A549 (cell line): ENCODE data around the gene TPST1.

ENCODE experiments used
- CHD4 ChIP-seq: fragments of 200-600 bp; sonication (generic); IDR thresholded peaks from 2 replicates; pipeline ENCODE4 v1.6.1; 2016; ENCODE audit warnings: antibody characterized with exemption, mild to moderate bottlenecking, borderline replicate concordance
- ESRRA ChIP-seq: fragments of 150-350 bp; IDR thresholded peaks from 2 replicates; pipeline ENCODE4 v1.6.1; 2014; ENCODE audit warnings: mild to moderate bottlenecking, low read length, borderline replicate concordance
- KDM5A ChIP-seq: fragments of 200-600 bp; sonication (generic); IDR thresholded peaks from 2 replicates; pipeline ENCODE4 v1.6.1; 2016; ENCODE audit warnings: antibody characterized with exemption, mild to moderate bottlenecking
- MYC ChIP-seq: IDR thresholded peaks from 2 replicates; pipeline ENCODE4 v1.6.1; 2012; ENCODE audit warnings: mild to moderate bottlenecking, inconsistent platforms, low read length, improper control_type of control experiment, borderline replicate concordance
- POLR2A ChIP-seq: IDR thresholded peaks from 2 replicates; pipeline ENCODE4 v1.6.1; 2012; ENCODE audit warnings: mild to moderate bottlenecking, low read length
- RCOR1 ChIP-seq: fragments of 150-350 bp; IDR thresholded peaks from 2 replicates; pipeline ENCODE4 v1.6.1; 2014; ENCODE audit warnings: antibody characterized with exemption, low read length, low read depth
- TF ChIP-seq, protein P1 (sequence below): fragments of >200 bp; sonication (Bioruptor Twin); formaldehyde crosslinking; IDR thresholded peaks from 3 replicates; pipeline ENCODE4 v1.5.1; 2016
- TF ChIP-seq, protein P2 (sequence below): IDR thresholded peaks from 2 replicates; pipeline ENCODE4 v1.6.1; 2012
- TF ChIP-seq, protein P3 (sequence below): fragments of 200-600 bp; sonication (generic); IDR thresholded peaks from 2 replicates; pipeline ENCODE4 v1.6.1; 2016; ENCODE audit warnings: antibody characterized with exemption, mild to moderate bottlenecking, moderate library complexity

DNA sequence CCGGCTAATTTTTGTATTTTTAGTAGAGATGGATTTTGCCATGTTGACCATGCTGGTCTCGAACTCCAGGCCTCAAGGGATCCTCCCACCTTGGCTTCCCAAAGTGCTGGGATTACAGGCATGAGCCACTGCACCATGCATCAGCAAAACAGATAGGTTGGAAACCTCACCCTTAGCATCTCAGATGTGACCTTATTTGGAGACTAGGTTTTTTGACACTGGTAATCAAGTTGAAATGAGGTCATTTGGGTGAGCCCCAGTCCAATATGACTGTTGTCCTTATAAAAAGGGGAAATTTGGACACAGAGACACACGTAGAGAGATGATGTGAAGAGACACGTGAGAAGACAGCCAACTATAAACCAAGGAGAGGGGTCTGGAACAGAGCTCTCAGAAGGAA is 42.5 kb upstream of the TPST1 start:
- TF ChIP-seq, protein P1, sequence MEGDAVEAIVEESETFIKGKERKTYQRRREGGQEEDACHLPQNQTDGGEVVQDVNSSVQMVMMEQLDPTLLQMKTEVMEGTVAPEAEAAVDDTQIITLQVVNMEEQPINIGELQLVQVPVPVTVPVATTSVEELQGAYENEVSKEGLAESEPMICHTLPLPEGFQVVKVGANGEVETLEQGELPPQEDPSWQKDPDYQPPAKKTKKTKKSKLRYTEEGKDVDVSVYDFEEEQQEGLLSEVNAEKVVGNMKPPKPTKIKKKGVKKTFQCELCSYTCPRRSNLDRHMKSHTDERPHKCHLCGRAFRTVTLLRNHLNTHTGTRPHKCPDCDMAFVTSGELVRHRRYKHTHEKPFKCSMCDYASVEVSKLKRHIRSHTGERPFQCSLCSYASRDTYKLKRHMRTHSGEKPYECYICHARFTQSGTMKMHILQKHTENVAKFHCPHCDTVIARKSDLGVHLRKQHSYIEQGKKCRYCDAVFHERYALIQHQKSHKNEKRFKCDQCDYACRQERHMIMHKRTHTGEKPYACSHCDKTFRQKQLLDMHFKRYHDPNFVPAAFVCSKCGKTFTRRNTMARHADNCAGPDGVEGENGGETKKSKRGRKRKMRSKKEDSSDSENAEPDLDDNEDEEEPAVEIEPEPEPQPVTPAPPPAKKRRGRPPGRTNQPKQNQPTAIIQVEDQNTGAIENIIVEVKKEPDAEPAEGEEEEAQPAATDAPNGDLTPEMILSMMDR: no peak
- TF ChIP-seq, protein P2, sequence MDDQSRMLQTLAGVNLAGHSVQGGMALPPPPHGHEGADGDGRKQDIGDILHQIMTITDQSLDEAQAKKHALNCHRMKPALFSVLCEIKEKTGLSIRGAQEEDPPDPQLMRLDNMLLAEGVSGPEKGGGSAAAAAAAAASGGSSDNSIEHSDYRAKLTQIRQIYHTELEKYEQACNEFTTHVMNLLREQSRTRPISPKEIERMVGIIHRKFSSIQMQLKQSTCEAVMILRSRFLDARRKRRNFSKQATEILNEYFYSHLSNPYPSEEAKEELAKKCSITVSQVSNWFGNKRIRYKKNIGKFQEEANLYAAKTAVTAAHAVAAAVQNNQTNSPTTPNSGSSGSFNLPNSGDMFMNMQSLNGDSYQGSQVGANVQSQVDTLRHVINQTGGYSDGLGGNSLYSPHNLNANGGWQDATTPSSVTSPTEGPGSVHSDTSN: no peak
- TF ChIP-seq POLR2A (no peak), KDM5A (no peak), ESRRA (no peak), MYC (no peak), CHD4 (no peak), RCOR1 (no peak)
- TF ChIP-seq, protein P3, sequence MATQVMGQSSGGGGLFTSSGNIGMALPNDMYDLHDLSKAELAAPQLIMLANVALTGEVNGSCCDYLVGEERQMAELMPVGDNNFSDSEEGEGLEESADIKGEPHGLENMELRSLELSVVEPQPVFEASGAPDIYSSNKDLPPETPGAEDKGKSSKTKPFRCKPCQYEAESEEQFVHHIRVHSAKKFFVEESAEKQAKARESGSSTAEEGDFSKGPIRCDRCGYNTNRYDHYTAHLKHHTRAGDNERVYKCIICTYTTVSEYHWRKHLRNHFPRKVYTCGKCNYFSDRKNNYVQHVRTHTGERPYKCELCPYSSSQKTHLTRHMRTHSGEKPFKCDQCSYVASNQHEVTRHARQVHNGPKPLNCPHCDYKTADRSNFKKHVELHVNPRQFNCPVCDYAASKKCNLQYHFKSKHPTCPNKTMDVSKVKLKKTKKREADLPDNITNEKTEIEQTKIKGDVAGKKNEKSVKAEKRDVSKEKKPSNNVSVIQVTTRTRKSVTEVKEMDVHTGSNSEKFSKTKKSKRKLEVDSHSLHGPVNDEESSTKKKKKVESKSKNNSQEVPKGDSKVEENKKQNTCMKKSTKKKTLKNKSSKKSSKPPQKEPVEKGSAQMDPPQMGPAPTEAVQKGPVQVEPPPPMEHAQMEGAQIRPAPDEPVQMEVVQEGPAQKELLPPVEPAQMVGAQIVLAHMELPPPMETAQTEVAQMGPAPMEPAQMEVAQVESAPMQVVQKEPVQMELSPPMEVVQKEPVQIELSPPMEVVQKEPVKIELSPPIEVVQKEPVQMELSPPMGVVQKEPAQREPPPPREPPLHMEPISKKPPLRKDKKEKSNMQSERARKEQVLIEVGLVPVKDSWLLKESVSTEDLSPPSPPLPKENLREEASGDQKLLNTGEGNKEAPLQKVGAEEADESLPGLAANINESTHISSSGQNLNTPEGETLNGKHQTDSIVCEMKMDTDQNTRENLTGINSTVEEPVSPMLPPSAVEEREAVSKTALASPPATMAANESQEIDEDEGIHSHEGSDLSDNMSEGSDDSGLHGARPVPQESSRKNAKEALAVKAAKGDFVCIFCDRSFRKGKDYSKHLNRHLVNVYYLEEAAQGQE: no peak
